GM12878 (cell line): ENCODE measurements around the gene ZDHHC11.
"Not testable (repeated sequence)": the region's sequence is repeated elsewhere in the genome, so short reads cannot be mapped to it uniquely, and the experiment has no call there.

ENCODE experiments used
- ATF3 ChIP-seq: IDR thresholded peaks from 2 replicates; pipeline ENCODE4 v1.6.1; 2011; ENCODE audit warnings: low read depth, mild to moderate bottlenecking, low read length, moderate library complexity, borderline replicate concordance; ENCODE audit errors: extremely low read depth
- EZH2 ChIP-seq: IDR thresholded peaks from 2 replicates; pipeline ENCODE4 v1.6.1; 2012; ENCODE audit warnings: low read depth, mild to moderate bottlenecking, control low read depth, inconsistent platforms, low read length, borderline replicate concordance; ENCODE audit not compliant: control insufficient read depth

DNA sequence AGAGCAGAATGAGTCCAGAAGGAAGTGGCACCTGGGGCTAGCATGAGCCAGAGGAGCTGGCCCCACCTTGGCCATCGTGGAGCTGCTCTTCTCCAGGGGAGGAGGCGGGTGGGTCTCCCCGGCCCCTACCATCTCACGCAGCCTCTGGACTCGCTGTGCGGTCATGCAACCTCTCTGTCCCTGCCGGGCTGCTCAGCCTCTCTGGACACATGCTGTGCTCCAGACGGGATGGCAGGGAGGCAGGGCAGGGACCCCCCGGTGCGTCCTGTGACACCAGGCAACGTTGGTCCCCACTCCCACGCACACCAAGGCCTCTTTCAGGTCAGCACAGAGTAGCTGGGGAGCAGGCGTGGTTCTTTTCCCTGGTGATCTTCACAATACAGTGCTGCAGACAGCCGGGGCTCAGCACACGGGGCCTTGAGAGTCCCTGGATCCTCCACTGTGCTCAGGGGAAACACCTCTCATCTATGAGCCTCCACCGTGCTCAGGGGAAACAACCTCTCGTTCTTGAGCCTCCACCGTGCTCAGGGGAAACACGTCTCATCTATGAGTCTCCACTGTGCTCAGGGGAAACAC is 97.1 kb downstream of the ZDHHC11 start:
- TF ChIP-seq EZH2, ATF3: not testable (repeated sequence)
